Measurements from ENCODE around the gene RPH3AL.

- TF ChIP-seq POLR2A (IDR thresholded peaks at IDR 0.05), result no peak
- TF ChIP-seq CTCF (IDR thresholded peaks at IDR 0.05), result no peak
Observed at GRCh38 chr17:216625-217024, 136.0 kb downstream of the RPH3AL start.

Data from prostate gland (tissue), 2 donors.